ENCODE data around the gene ATP2A1. TPM values are rescaled to one million over a fixed set of nuclear protein-coding genes. Genes with fewer than 3 reads are reported as not detected.
"Not testable (repeated sequence)": the region's sequence is repeated elsewhere in the genome, so short reads cannot be mapped to it uniquely, and the experiment has no call there.

ATP2A1 gene
- total and polyA plus RNA-seq, 12 donors, result 0.05 to 1.2 (median 0.88) TPM; not detected in 1

DNA sequence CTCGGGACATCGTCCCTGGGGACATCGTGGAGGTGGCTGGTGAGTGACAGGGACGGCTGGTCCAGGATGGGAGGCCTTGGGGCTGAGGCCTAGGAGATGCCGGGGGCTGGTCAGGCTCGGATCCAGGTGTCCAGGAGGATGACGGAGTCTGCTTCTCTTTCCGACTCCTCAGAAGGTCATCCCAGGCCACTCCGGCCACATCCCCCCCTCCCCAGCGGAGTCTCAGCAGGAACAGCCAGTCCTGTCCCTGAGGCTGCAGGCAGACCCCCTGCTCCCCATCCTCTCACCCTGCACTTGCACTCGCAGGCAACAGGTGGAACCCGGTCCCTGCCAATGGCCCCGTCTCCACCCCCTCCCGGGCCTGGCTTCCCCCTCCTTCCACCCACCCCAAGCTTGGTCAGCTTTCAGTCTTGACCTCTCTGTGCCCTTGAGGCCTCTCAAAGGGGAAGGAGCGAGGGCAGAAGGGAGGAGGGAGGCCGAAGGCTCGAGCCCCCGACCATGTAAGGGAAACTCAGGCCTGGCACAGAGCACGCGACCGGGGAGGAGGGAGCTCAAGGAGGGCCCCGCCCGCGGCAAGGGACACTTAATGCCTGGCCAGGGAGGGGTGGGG is 4.4 kb downstream of the ATP2A1 start:
- H3K4me3 ChIP-seq, result no peak overlapping the region
- intact Hi-C loops (cut with DNase I), result no loop called here
- TF ChIP-seq, protein P1, sequence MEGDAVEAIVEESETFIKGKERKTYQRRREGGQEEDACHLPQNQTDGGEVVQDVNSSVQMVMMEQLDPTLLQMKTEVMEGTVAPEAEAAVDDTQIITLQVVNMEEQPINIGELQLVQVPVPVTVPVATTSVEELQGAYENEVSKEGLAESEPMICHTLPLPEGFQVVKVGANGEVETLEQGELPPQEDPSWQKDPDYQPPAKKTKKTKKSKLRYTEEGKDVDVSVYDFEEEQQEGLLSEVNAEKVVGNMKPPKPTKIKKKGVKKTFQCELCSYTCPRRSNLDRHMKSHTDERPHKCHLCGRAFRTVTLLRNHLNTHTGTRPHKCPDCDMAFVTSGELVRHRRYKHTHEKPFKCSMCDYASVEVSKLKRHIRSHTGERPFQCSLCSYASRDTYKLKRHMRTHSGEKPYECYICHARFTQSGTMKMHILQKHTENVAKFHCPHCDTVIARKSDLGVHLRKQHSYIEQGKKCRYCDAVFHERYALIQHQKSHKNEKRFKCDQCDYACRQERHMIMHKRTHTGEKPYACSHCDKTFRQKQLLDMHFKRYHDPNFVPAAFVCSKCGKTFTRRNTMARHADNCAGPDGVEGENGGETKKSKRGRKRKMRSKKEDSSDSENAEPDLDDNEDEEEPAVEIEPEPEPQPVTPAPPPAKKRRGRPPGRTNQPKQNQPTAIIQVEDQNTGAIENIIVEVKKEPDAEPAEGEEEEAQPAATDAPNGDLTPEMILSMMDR (IDR thresholded peaks at IDR 0.05), result no peak
- no peak for TF ChIP-seq POLR2A (IDR thresholded peaks at IDR 0.05)
- no peaks in the 10 kb centered on the region for H3K9me3 ChIP-seq (replicated peaks in 1 of 3)
- WGBS, 4 donors, result 41 to 59% (median 50%) methylated on average over 12 to 24 of the region's 24 CpGs
- no peak overlapping the region for H3K27ac ChIP-seq
- H3K4me1 ChIP-seq (replicated peaks in 1 of 2), result peaks cover 9 to 11% of the 10 kb centered on the region in 2 donors
- H3K27me3 ChIP-seq, result no peaks in the 10 kb centered on the region
- DNase-seq, result no peak
- H3K36me3 ChIP-seq (replicated peaks in 1 of 2), result no peaks in the 10 kb centered on the region

GRCh38 chr16:28883221-28883996 is 5.1 kb downstream of the ATP2A1 start:
- Histone ChIP-seq H3K36me3 (replicated peaks in 1 of 2) (no peaks in the 10 kb centered on the region), H3K27ac (no peak overlapping the region), H3K4me3 (no peak overlapping the region), H3K9me3 (replicated peaks in 1 of 3) (no peaks in the 10 kb centered on the region), H3K27me3 (no peaks in the 10 kb centered on the region), H3K4me1 (replicated peaks in 1 of 2) (peaks cover 9 to 11% of the 10 kb centered on the region in 2 donors)
- WGBS, 4 donors, result 60 to 72% (median 67%) methylated on average over 24 to 25 of the region's 25 CpGs
- intact Hi-C loops (cut with DNase I), result no loop called here
- no peak for TF ChIP-seq POLR2A (IDR thresholded peaks at IDR 0.05)
- TF ChIP-seq, protein P1 (IDR thresholded peaks at IDR 0.05), result no peak
- no peak for DNase-seq

GRCh38 chr16:28884045-28884444 is 5.8 kb downstream of the ATP2A1 start:
- H3K4me1 ChIP-seq (replicated peaks in 1 of 2), result peaks cover 9 to 11% of the 10 kb centered on the region in 2 donors
- no peaks in the 10 kb centered on the region for H3K27me3 ChIP-seq
- intact Hi-C loops (cut with DNase I), result no loop called here
- no peak overlapping the region for H3K27ac ChIP-seq
- TF ChIP-seq, protein P1 (IDR thresholded peaks at IDR 0.05), result no peak
- TF ChIP-seq POLR2A (IDR thresholded peaks at IDR 0.05), result no peak
- no peak overlapping the region for H3K4me3 ChIP-seq
- no peak for DNase-seq
- no peaks in the 10 kb centered on the region for H3K36me3 ChIP-seq (replicated peaks in 1 of 2)
- WGBS, 4 donors, result 88 to 96% (median 90%) methylated on average over 5 to 6 of the region's 6 CpGs
- no peaks in the 10 kb centered on the region for H3K9me3 ChIP-seq (replicated peaks in 1 of 3)

GRCh38 chr16:28886945-28887344 is 8.7 kb downstream of the ATP2A1 start:
- no peak for TF ChIP-seq POLR2A (IDR thresholded peaks at IDR 0.05)
- TF ChIP-seq, protein P1 (IDR thresholded peaks at IDR 0.05), result no peak
- Histone ChIP-seq H3K27ac (no peak overlapping the region), H3K27me3 (no peaks in the 10 kb centered on the region), H3K4me3 (no peak overlapping the region), H3K9me3 (replicated peaks in 1 of 3) (no peaks in the 10 kb centered on the region), H3K36me3 (replicated peaks in 1 of 2) (no peaks in the 10 kb centered on the region), H3K4me1 (replicated peaks in 1 of 2) (no peaks in the 10 kb centered on the region)
- DNase-seq, result no peak
- intact Hi-C loops (cut with DNase I), result no loop called here
- 47 to 77% (median 73%) methylated on average over 5 to 10 of the region's 10 CpGs for WGBS, 4 donors

GRCh38 chr16:28890355-28890754 is 12.1 kb downstream of the ATP2A1 start:
- intact Hi-C loops (cut with DNase I); H3K4me1 ChIP-seq (replicated peaks in 1 of 2): not testable (repeated sequence)

More at GRCh38 chr16:28890355-28890754, 12.1 kb downstream of the ATP2A1 start:
- WGBS, 4 donors, result 87 to 95% (median 88%) methylated on average over 5 of the region's 5 CpGs
- DNase-seq; H3K9me3 ChIP-seq (replicated peaks in 1 of 3); H3K36me3 ChIP-seq (replicated peaks in 1 of 2); H3K27me3 ChIP-seq; H3K27ac ChIP-seq; H3K4me3 ChIP-seq: not testable (repeated sequence)

All from adrenal gland (tissue), 12 donors.